Muscle layer of duodenum (tissue), 2 donors: Measurements from ENCODE around the gene AFG1L.
"Not testable (repeated sequence)": the region's sequence is repeated elsewhere in the genome, so short reads cannot be mapped to it uniquely, and the experiment has no call there.

Experiments used
- H3K27ac ChIP-seq: one replicate; pipeline ENCODE4 v1.7.0; 2013; ENCODE audit warnings: mild to moderate bottlenecking, low read length
- H3K27me3 ChIP-seq: one replicate; pipeline ENCODE4 v1.7.0; 2013; ENCODE audit warnings: low read depth, mild to moderate bottlenecking, control low read depth, low read length
- H3K36me3 ChIP-seq, 2 donors: one replicate each; pipeline ENCODE4 v1.7.0; 2013; ENCODE audit warnings: low read length in 2 of 2, control low read depth in 1 of 2, mild to moderate bottlenecking in 1 of 2; ENCODE audit not compliant: insufficient read depth in 2 of 2, control insufficient read depth in 1 of 2
- H3K4me1 ChIP-seq, 2 donors: one replicate each; pipeline ENCODE4 v1.7.0; 2013; ENCODE audit warnings: low read length in 2 of 2, mild to moderate bottlenecking in 2 of 2, control low read depth in 1 of 2, moderate library complexity in 1 of 2; ENCODE audit not compliant: insufficient read depth in 2 of 2, control insufficient read depth in 1 of 2
- H3K4me3 ChIP-seq, 2 donors: one replicate each; pipeline ENCODE4 v1.7.0; 2013; ENCODE audit warnings: low read length in 2 of 2, low read depth in 1 of 2, mild to moderate bottlenecking in 1 of 2
- H3K9me3 ChIP-seq, 2 donors: one replicate each; pipeline ENCODE4 v1.7.0; 2013; ENCODE audit warnings: low read length in 2 of 2, control low read depth in 1 of 2, mild to moderate bottlenecking in 1 of 2; ENCODE audit not compliant: control insufficient read depth in 1 of 2
- donor health status: healthy.

The AFG1L gene

DNA sequence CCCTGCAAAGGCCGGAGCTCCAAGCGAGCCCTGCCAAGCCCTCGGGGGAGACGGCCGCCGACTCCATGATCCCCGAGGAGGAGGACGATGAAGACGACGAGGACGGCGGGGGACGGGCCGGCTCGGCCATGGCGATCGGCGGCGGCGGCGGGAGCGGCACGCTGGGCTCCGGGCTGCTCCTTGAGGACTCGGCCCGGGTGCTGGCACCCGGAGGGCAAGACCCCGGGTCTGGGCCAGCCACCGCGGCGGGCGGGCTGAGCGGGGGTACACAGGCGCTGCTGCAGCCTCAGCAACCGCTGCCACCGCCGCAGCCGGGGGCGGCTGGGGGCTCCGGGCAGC, 266.4 kb downstream of the AFG1L start:
- Histone ChIP-seq H3K27ac (peak overlapping the region; percentile 92), H3K4me3 (peak overlapping the region in 1 of 2 donors; percentile 94), H3K4me1 (peaks cover 21 to 39% of the 10 kb centered on the region in 2 donors)
- H3K27me3 ChIP-seq, H3K36me3 ChIP-seq, H3K9me3 ChIP-seq: not testable (repeated sequence)

DNA sequence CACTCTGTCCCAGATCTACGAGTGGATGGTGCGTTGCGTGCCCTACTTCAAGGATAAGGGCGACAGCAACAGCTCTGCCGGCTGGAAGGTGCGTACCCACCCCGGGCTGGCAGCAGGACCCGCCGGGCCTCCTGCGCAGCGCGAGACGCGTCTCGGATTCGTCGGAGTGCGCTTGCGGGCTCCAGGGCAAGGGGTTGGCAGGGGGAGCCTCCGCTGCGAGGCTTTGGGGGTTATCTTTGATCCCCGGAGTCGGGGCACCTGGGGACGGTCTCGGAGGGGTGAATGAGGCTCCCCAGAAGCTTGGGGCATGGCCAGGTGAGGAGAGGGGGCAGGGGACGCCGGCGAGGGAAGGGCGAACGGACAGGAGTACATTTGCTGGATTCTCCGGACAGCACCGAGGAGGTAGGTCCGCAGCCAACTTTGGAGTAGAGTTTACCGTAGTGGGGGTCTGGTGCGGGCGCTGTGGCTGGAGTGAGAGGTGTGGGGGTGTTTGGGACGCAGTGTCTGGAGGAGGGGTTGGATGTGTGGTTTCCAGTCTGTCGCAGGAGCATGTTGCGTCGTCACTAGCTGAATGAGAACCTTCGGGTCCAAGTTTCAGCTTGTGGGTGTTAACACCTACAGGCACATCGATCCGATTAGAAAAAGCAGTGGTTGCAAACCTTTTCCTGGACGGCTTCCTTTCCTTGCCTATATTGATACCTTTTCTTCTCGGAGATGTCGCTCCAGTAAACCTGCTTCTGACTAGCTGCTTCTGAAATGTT, 267.1 kb downstream of the AFG1L start:
- peak overlapping the region; percentile 92 for H3K27ac ChIP-seq
- H3K4me1 ChIP-seq = peaks cover 27 to 39% of the 10 kb centered on the region in 2 donors
- peak overlapping the region; percentile 91 to 94 for H3K4me3 ChIP-seq
- H3K27me3 ChIP-seq = no peaks in the 10 kb centered on the region
- peaks cover 3 to 9% of the 10 kb centered on the region in 2 donors for H3K36me3 ChIP-seq
- H3K9me3 ChIP-seq = no peaks in the 10 kb centered on the region

DNA sequence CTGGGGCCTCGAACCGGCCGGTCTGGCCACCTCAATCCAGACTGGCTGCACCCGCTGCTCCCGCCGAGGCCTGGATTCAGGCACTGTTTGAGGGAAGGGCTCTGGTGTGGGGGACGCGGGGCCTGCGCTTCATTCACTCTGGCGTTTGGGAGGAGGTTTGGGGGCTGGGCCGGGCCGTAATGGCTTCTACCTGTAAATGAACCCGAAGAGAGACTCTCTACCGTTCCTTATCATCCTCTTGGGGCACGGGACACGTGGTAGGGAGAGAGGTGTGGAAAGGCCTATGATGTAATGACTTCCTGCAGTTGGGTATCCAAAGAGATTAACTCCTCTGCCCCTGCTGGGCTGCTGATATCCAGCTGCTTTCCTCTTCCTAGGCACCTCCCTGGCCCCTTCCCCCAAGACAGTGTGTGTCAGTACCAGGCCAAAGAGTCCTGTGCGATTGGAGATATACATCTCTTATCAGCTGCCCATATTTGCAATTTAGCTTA, 267.7 kb downstream of the AFG1L start:
- Histone ChIP-seq H3K4me1 (peaks cover 24 to 41% of the 10 kb centered on the region in 2 donors), H3K9me3 (no peaks in the 10 kb centered on the region), H3K27ac (peak overlapping the region; percentile 92), H3K27me3 (no peaks in the 10 kb centered on the region), H3K4me3 (peak overlapping the region; percentile 91 to 94), H3K36me3 (peaks cover 8 to 9% of the 10 kb centered on the region in 2 donors)

DNA sequence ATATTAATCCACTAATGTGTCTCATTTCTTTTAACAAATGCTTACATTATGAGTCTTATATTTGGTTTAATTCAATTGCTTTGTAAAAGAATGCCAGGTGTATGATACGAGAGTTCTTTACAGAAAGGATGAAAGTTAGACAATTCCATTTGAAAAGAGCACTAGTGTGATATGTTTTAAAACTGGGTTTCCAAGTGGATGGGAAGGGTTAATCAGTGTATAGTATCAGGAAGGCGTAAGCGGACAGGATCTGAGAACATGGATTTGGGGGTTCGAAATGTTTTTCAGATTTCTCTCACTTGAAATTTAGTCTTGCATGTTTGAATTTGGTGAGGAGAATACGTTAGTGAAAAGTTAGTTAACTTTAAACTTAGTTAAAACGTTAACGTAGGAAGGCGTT, 268.4 kb downstream of the AFG1L start:
- no peaks in the 10 kb centered on the region for H3K27me3 ChIP-seq
- H3K27ac ChIP-seq = peak overlapping the region; percentile 92
- H3K4me1 ChIP-seq = peaks cover 24 to 43% of the 10 kb centered on the region in 2 donors
- H3K9me3 ChIP-seq = no peaks in the 10 kb centered on the region
- H3K4me3 ChIP-seq = peak overlapping the region; percentile 91 to 94
- peaks cover 8 to 9% of the 10 kb centered on the region in 2 donors for H3K36me3 ChIP-seq

DNA sequence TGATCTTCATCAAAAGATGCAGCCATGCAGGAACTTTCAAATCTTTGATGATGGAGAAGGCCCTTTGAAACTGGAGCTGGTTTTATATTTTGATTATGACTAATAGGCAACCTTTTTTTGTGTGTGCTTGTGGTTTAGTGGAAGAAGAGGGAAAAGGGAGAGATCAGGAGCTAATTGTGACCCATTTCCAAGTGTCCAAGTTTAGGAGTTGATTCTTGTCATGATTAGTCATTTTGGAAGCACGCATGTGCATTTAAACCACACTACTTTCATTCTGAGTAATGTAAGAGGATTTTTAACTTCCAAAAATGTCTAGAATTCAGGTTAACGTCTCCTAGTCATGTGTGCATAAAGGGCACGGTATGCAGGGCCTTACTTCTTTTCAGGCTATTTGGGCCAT, 269.3 kb downstream of the AFG1L start:
- H3K27me3 ChIP-seq = no peaks in the 10 kb centered on the region
- H3K36me3 ChIP-seq = peaks cover 5 to 14% of the 10 kb centered on the region in 2 donors
- peak overlapping the region; percentile 92 for H3K27ac ChIP-seq
- H3K4me1 ChIP-seq = peaks cover 24 to 48% of the 10 kb centered on the region in 2 donors
- H3K4me3 ChIP-seq = peak overlapping the region; percentile 91 to 94
- H3K9me3 ChIP-seq = no peaks in the 10 kb centered on the region

DNA sequence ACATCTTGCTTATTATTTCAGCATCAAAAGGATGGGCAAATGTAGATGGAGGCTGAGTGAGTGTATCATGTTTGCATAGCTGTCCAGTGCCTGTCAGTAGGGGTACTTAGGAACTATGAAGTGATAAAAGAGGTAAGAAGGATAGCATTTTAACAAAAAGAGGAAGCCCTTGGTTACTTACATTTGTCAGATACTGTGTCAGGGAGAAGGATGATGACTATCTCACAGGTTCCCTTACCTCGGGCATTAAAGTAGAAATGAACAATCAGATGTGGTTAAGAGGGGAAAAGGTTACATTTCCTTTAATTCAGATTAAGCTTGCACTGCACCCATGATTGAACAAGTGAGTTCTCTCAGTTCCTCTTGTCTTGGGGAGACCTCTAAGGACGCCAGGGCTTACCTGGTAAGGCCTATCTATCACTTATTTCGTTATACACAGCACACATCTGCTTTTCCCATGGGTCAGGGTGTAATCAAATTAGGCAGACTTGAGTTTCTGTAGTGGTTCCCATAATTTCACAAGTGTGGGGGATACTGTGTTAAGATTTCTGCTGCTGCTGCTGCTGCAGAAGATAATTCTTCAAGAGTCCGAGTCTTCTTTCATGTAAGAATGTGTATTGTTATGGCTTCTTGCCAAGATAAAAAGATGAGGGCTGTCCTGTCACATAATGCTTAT, 270.4 kb downstream of the AFG1L start:
- peaks cover 24 to 49% of the 10 kb centered on the region in 2 donors for H3K4me1 ChIP-seq
- H3K27ac ChIP-seq = peak overlapping the region; percentile 92
- H3K4me3 ChIP-seq = peak overlapping the region; percentile 91 to 94

DNA sequence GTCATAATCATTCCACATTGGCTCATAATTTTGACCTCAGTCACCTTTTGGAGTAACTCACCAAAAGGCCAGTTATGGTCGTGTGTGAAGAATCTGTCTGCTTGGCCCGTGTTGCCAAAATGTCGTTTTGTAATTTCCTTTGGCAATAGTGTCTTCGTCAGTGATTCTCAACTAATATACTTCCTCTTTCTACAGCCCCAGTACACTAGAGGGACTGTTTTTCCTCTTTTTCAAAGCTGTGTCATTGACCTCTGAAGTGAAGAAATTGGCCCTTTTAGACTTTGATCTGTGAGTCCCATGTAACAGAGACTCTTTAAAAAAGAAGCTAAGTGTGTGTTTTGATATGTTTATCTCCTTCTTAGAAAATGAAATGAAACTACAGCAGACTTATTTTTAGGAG, 271.0 kb downstream of the AFG1L start:
- Histone ChIP-seq H3K27ac (peak overlapping the region; percentile 92), H3K36me3 (peaks cover 16 to 21% of the 10 kb centered on the region in 2 donors), H3K4me1 (peaks cover 24 to 55% of the 10 kb centered on the region in 2 donors), H3K4me3 (peak overlapping the region in 1 of 2 donors; percentile 94), H3K9me3 (no peaks in the 10 kb centered on the region), H3K27me3 (no peaks in the 10 kb centered on the region)

More for the DNA sequence above, 270.4 kb downstream of the AFG1L start:
- Histone ChIP-seq H3K27me3 (no peaks in the 10 kb centered on the region), H3K9me3 (no peaks in the 10 kb centered on the region), H3K36me3 (peaks cover 13 to 19% of the 10 kb centered on the region in 2 donors)

DNA sequence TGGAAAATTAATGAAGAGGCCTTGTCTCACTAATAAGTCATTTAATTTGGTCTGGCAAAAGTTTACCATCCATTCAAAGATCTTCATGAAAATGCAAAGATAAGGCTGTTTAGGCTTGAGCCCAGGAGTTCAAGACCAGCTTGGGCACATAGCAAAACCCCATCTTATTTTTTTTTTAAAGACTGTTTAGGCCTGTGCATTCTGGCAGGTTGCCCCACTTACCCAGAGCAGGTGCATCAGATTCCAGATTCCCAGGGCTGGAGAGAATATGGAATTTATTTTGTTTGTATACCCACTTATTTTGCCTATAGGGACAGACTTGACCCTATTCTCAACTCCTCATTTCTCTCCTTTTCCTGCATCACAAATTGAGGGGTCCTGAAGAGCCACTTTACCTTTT, 271.6 kb downstream of the AFG1L start:
- peaks cover 24 to 55% of the 10 kb centered on the region in 2 donors for H3K4me1 ChIP-seq
- H3K27ac ChIP-seq = peak overlapping the region; percentile 92
- H3K27me3 ChIP-seq = no peaks in the 10 kb centered on the region
- no peaks in the 10 kb centered on the region for H3K9me3 ChIP-seq
- peaks cover 19 to 26% of the 10 kb centered on the region in 2 donors for H3K36me3 ChIP-seq
- H3K4me3 ChIP-seq = peak overlapping the region in 1 of 2 donors; percentile 5

DNA sequence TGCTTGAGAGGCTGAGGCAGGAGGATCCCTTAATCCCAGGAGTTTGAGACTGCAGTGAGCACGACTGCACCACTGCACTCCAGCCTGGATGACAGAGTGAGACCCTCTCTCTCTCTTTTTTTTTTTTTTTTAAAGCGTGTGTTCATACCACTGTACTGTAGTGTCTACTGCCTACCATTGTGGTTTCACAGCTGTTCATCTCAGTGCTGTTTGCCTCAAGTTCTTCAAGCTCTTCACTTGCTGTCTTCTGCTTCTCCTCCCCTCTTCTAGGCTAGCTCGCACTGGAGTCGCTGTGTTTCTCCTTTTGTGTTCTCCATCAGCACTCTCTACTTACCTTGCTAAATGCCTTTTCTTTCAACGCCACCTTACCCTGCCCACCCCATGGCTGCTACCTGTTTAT, 273.2 kb downstream of the AFG1L start:
- Histone ChIP-seq H3K4me1 (peaks cover 24 to 51% of the 10 kb centered on the region in 2 donors), H3K27me3 (no peaks in the 10 kb centered on the region), H3K36me3 (peaks cover 22 to 34% of the 10 kb centered on the region in 2 donors), H3K27ac (no peak overlapping the region), H3K9me3 (no peaks in the 10 kb centered on the region), H3K4me3 (no peak overlapping the region)

DNA sequence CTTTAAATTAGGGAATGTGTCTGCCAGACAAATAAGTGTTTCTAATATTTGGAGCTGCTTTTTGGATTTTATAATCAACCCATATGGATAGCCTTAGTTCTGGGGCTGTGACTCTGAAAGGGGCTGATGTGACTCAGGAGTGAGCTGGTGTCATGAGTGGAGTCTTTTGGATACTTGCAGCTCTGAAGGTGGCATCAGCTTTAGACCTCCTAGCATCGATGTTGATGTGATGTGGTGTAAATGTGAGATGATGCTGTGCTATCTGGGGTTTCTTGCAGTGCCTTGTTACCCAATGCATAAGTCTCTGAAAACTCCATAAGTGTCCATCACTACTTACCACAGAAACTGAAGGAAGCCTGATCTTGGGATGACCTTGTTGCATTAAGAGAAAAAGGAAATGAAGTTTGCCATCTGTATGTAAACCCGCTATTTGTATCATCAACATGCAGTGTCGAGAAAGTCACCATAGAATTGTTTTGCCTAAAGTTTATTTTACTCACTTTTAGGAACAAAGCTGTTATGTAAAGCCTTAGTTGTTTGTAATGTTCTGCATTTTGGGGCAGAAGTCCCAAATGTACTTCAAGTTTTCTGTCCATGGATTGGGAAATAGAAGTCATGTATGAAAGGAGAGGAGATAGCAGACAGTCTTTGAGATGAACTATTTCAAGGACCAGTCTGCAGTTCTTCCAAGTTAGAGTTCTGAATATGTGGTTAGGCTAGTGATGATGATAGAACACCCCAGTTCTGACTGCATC, 273.9 kb downstream of the AFG1L start:
- Histone ChIP-seq H3K4me1 (peaks cover 23 to 46% of the 10 kb centered on the region in 2 donors), H3K4me3 (no peak overlapping the region), H3K36me3 (peaks cover 22 to 34% of the 10 kb centered on the region in 2 donors), H3K27ac (no peak overlapping the region), H3K27me3 (no peaks in the 10 kb centered on the region), H3K9me3 (no peaks in the 10 kb centered on the region)

DNA sequence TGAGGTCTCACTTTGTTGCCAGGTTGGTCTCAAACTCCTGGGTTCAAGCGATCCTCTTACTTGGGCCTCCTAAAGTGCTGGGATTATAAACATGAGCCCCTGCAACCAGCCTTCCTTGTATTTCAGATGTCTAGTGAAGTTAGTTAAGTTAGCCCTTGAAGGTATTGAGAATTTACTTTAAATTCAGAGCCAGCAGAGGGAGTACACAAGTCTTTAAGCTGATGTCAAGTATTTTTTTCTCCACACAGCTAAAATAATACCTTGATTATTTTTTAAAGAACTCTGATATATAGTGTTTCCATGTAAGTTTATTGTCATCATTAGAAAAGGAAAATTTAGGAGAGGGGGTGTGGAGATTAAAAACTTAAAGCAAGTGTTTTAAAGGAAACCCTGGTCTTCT, 275.7 kb downstream of the AFG1L start:
- Histone ChIP-seq H3K4me3 (no peak overlapping the region), H3K36me3 (peaks cover 22 to 34% of the 10 kb centered on the region in 2 donors), H3K9me3 (no peaks in the 10 kb centered on the region), H3K4me1 (peaks cover 11 to 42% of the 10 kb centered on the region in 2 donors), H3K27ac (no peak overlapping the region), H3K27me3 (no peaks in the 10 kb centered on the region)
